Mesangial cell (primary cell): ENCODE data around the gene IFNA21. TPM values are rescaled to one million over a fixed set of nuclear protein-coding genes. Genes with fewer than 3 reads are reported as not detected.

Source experiments
- total RNA-seq: library from RNA; depleted of rRNA; stranded (reverse); fragments of >200 nt; gene quantifications from 2 replicates; pipeline ENCODE4 v1.2.3, GENCODE V29; 2015

The IFNA21 gene
- not detected in 2 replicates for total RNA-seq

GRCh38 chr9:21166560-21166959 lies at the start of gene IFNA21:
Gene IFNA21 (minus strand): TSS chr9:21166660. CDS start chr9:21166612, 48 bp downstream.

GRCh38 chr9:21207043-21207442 lies 40.6 kb upstream of the IFNA21 start, which contains the start of gene IFNA10:
Gene IFNA10 (minus strand): TSS chr9:21207143. CDS start chr9:21207097, 46 bp downstream.

DNA sequence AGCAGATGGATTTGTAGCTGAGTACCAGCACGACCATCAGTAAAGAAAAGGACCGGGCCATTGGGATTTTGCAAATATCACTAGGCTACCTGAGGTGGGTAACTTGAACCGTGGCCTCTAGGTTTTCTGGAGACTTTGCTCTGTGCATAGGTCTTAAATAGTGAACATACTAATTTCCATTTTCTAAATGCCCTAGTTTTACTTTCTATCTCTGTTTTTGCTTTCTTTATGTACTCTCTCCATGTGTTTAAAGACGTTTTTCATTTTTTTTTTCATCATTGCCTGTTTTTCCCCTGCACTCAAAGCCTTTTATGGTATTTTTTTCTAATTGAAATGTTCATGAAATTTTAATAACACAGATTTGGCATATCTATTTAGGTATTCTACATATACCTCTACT lies 35.6 kb upstream of the IFNA21 start, which contains the start of gene IFNA7:
TSS of gene IFNA7 (minus strand) at position 101 of the 400 bp plus-strand sequence. CDS start at position 61, 40 bp downstream.

DNA sequence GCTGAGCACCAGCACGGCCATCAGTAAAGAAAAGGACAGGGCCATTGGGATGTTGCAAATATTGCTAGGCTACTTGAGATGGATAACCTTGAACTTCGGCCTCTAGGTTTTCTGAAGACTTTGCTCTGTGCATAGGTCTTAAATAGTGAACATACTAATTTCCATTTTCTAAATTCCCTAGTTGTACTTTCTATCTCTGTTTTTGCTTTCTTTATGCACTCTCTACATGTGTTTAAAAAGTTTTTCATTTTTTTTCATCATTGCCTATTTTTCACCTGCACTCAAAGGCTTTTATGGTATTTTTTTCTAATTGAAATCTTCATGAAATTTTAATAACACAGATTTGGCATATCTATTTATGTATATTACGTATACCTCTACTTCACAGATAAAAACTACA lies 21.0 kb upstream of the IFNA21 start, which contains the start of gene IFNA4:
TSS of gene IFNA4 (minus strand) at position 101 of the 400 bp plus-strand sequence. CDS start at position 45, 56 bp downstream.

GRCh38 chr9:21141427-21141882 lies 25.0 kb downstream of the IFNA21 start, which contains the start of gene IFNW1:
Gene IFNW1 (minus strand): TSS chr9:21141832. CDS start chr9:21141570, 262 bp downstream.

Other genes with a start within 250 kb of the IFNA21 start
- 2.1 and 2.4 TPM in 2 replicates for gene HACD4, start 135.0 kb downstream of the IFNA21 start, total RNA-seq
- not detected in 2 replicates for gene IFNB1, start 88.7 kb downstream of the IFNA21 start, total RNA-seq
- not detected in 2 replicates for gene IFNW1, start 24.8 kb downstream of the IFNA21 start, total RNA-seq
- not detected in 2 replicates for gene IFNA4, start 20.9 kb upstream of the IFNA21 start, total RNA-seq
- gene IFNA7, start 35.5 kb upstream of the IFNA21 start, total RNA-seq, result not detected in 2 replicates
- not detected in 2 replicates for gene IFNA10, start 40.5 kb upstream of the IFNA21 start, total RNA-seq
- gene IFNA16, start 50.7 kb upstream of the IFNA21 start, total RNA-seq, result not detected in 2 replicates
- gene IFNA17, start 61.6 kb upstream of the IFNA21 start, total RNA-seq, result not detected in 2 replicates
- not detected in 2 replicates for gene IFNA14, start 73.3 kb upstream of the IFNA21 start, total RNA-seq
- gene IFNA5, start 138.7 kb upstream of the IFNA21 start, total RNA-seq, result not detected in 2 replicates
- gene KLHL9, start 168.7 kb upstream of the IFNA21 start, total RNA-seq, result 17.1 and 19.6 TPM in 2 replicates
- not detected in 2 replicates for gene IFNA6, start 184.2 kb upstream of the IFNA21 start, total RNA-seq
- not detected in 2 replicates for gene IFNA13, start 201.4 kb upstream of the IFNA21 start, total RNA-seq
- gene IFNA2, start 218.7 kb upstream of the IFNA21 start, total RNA-seq, result not detected in 2 replicates
- gene IFNA8, start 242.5 kb upstream of the IFNA21 start, total RNA-seq, result not detected in 2 replicates